ENCODE measurements around the gene PPP3CA. TPM values are rescaled to one million over a fixed set of nuclear protein-coding genes. Genes with fewer than 3 reads are reported as not detected.

The PPP3CA gene
- total RNA-seq, 1 donor from 2014 or later = 77.1 TPM

DNA sequence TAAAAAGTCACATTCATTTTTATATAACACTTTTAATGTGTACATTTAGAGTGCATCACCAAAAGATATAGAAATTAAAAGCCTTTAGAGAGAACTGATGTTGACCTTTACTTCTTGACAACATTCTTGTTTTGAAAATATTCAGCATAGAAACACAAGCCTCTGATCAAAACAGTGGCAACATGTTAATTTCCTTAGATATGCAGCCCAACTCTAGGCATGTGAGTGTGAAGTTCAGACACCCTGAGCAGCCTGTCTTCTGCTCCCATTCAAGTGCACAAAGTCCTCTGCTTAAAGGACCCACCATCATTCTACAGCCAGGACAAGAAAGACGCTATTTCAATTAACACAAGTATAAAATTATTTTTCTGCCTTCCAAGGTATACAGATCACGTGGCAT is 60.0 kb downstream of the PPP3CA start:
- DNase-seq = peak; percentile 30

DNA sequence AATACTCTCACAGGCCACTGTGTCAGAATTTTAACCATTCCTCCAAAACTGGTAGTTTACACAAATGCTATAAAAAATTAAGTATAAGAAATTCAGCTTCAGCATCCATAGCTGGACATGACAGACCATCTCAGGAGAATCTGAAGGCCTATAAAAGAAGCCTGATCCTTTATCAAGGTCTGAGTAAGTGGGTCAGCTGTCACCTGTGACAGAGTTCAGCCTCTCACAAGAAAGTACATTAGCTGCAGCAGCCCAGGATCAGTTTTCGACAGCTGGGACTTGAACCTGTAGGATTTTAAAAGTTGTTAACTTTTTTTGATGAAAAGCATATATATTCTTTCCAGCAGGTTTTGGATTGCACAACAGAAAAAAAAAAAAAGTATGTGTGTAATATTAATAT is 60.7 kb downstream of the PPP3CA start:
- no peak for DNase-seq

DNA sequence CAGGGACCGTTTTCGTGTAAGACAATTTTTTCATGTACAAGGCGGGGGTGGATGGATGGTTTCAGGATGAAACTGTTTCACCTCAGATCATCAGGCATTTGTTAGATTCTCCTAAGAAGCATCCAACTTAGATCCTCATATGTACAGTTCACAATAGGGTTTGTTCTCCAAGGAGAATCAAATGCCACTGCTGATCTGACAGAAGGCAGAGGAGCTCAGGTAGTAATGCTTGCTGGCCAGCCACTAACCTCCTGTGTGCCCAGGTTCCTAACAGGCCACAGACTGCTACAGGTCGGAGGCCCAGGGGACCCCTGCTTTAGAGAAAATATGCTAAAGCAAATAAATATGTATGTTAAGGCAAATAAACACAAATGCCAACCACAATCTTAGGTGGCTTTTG is 61.3 kb downstream of the PPP3CA start:
- DNase-seq = no peak

DNA sequence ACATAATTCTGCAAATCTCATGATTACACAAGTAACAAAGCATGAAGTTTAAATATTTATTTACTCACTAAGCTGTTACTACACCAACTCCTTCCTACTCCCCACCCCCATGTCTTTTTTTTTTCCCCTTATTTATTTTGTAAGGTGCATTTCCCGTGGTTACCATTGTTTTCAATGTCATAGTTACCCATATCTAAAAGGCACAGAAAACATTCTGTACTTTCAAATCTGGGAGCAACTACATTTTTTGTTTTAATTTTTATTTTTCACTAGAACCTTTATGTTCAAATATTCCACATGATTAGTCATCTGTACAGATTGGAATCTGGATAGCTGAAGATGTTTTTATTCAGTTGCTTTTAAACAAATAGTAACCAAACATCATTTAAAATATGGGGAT is 62.8 kb downstream of the PPP3CA start:
- DNase-seq = peak; percentile 71

DNA sequence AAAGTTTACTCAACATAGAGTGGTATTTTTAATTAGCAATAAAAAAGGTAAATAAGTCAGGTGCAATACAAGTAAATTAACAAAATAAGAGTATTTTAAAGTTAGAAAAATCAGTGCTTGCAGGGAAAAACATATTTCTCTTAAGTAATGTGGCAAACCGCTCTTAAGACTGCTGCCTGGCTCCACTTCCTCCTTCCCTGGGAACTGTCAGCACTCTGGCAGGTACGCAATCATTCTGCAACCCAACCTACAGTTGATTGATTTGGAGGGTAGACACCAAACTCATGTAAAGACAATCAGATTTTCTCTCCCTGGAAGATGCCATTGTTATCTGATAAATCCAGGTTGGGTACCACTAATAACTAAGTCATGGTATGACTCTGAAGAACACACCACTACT is 63.9 kb downstream of the PPP3CA start:
- no peak for DNase-seq

DNA sequence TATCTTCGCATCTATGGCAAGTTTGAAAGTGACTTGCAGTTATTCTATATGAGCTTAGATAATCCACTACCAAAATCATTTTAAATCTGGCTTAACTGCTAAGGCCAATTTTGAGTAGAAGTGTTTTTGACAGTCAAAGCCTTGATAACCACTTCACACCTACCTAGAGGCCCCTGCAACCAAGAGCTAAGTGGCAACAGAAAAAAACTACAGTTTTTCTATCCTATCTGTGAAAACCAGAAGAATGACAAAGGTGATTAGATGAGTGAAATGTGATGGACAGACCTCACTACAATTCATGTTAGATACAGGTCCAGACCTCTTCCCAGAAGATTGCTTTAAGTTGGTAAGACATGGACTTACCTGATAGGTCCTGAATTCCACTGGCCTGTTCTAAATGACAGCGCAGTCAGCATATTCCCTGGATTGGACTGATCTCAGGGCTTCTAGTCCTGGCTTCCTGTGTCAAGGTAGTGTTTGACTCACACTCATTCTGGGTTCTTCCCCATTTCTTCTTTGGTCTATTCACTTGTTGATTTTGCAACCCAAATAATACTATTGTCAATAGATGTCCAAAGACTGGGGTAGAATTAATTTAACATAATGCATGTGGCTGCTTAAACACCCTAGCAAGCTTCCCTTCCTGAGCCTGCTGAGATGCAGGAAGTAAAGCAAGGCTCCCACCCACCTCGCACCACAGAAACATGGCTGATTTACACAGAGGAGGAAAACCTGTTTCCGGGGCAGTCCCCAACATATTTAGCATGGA is 65.1 kb downstream of the PPP3CA start:
- no peak for DNase-seq

DNA sequence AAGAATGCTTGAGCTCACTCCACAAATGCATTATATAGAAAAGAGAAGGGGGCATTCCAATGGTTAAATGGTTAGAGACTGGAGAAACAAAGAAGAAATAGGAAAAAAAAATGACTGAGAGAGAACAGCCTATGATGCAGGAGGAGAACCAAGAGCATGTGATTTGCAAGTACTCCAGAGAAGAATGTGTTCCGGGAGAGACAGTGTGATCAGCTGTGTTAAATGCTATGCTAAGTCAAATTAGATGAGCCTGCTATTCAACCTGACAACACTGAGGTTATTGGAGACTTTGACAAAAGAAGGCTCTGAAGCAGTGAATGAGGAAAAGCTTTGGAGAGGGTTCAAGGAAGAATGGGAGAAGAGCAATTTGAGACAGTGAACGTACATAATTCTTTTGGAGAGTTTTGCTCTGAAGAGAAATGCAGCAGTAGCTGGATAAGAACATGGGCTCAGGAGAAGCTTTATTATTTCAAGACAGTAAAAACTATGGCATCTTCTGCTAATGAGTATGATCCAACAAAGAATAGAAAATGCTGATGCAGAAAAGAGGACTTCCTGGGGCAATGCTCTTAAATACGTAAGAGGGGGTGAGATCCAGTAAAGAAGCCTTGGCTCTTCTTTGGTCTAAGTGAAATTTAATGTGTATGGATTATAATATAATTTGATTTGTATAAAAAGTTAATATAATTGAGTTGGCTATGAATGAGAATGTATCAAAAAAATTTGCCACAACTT is 66.3 kb downstream of the PPP3CA start:
- DNase-seq = no peak

DNA sequence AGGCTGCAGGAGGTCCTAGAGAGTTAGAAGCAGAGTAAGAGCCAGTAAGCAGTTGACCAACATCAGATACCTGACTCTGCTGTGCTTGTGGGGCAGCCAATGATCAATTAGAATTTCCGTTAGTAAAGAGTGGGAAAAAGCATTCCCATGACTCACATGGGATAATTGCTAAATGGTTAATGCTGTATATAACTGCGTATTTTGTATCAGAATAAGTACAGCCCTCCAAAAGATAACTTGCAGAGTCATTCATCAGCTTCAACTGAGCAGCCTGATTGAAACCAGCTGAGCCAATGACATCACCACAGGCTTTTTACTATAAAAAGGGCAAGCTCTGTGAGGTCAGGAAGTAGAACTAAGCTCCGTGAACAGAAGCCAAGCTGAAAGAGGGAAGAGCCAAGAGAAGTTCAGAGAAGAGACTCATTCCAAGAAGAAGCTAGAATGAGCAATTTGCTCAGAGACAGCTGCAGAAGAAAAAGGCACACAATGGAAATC is 67.9 kb downstream of the PPP3CA start:
- peak; percentile 78 for DNase-seq

DNA sequence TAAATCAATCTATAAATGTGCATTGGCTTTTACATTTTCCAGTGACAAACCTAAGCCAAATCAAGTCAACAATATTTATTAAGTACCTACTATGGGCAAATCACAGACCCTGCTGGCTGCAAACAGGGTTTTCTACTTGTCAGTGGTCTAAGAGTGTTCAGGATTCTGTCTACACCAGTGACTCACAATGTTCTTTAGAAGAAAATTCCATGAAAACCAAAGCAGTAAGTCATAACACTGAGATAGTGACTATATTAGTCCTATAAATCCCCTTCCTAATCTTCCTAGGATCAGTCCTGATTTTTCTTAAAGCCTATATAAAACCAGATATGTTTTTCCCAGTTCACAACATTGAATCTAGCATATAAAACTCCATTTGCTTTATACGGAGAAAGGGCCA is 69.7 kb downstream of the PPP3CA start:
- no peak for DNase-seq

DNA sequence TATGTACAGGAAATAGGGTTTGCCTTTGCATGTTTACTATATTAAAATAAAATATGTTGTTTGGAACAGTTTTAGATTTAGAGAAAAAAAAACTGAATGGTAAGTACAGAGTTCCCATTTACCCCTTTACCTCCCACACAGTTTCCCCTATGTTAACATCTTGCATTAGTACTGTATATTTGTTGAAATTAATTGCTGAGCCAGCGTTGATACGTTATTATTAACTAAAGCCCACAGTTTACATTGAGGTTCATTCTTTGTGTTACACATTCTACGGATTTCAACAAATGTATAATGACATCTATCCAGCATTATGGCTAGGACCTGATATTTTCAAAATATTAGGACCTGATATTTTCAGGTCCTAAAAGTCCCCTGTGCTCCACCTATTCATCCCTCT is 70.7 kb downstream of the PPP3CA start:
- no peak for DNase-seq

DNA sequence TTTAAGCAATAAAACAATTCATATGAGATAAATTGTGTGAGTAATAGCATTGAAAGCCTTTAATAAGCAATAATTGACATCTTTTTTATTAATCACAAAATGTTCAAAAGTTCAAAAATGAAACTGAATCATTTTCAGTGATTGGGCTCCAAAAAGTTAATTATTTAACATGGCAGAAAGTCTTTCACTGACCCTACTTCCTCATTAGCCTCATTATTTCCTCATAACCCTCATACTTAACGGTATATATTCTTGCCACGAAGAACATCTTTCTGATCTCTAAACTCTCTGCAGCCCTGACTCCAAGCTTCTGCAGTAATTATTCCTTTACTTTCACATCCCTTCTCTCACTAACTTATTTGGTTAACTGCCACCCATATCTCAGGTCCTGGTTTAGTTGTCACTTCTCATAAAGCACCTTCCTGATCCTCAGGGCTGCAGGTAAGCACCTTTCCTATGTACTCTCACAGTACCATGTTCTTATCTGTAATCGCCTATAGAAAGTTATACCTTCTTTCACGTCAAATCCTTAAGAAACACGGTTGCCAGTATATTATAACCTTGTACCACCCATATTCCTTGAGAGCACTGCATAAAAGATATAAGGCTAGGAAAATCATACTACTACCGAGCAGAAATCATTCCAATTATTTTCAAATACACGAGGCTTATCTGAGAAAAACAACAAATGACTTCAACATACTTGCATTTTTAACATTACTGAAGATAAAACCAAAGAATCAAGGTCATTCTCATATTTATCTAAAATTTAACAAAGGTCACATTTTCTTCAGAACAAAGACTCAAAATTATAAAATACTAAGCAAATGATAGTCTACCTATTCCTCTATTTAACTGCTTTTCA is 72.2 kb downstream of the PPP3CA start:
- no peak for DNase-seq

DNA sequence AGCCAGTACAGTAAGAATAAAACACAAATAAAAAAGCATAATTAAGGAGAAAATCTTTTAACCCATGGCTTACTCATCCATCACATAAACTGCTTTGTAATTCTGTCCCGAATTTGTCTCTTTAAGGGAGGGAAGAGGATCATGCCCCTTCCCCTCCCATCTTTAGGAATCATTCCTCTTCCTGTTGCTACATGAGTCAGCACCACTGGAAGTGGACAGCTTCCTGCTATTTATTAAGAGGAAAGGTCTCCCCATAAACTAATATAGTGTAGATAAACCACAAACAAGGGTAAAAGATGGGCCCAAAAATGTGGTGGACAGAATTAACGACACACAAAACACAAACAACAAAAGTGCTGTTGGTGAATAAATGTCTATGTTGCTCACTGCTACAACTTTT is 75.8 kb downstream of the PPP3CA start:
- peak; percentile 69 for DNase-seq

DNA sequence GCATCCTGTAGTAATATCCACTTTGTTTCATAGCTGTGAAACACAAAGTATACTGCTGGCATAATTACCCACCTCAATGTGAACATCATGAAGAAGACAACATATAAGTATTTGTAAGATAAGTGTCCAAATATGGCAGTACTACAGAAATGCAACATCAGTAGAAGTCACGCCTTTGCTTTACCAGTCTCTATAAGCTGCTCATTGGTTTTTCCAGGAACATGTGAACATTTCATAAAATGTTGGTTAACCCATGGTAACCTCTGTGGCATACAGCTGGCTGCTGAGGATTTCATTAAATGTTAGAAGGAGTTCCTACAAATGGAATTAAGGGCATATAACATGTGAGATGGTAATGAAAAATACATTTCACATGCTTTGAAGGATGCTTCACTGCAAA is 77.6 kb downstream of the PPP3CA start:
- no peak for DNase-seq

DNA sequence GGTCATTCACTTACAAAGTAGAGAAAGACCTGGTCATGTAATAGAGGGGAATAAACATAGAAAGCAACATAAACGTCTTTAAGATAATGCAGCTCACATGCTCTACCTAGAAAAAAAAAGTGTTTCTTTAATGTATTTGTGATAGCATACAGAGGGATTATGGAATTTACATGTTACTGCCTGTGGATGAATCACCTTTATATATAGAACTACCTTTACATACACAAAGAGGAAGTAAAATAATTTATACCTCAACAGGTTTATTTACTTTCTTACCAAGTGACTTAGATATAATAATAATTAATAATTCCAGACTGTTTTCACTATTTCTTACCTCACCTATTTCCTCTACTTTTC is 81.5 kb downstream of the PPP3CA start:
- no peak for DNase-seq

DNA sequence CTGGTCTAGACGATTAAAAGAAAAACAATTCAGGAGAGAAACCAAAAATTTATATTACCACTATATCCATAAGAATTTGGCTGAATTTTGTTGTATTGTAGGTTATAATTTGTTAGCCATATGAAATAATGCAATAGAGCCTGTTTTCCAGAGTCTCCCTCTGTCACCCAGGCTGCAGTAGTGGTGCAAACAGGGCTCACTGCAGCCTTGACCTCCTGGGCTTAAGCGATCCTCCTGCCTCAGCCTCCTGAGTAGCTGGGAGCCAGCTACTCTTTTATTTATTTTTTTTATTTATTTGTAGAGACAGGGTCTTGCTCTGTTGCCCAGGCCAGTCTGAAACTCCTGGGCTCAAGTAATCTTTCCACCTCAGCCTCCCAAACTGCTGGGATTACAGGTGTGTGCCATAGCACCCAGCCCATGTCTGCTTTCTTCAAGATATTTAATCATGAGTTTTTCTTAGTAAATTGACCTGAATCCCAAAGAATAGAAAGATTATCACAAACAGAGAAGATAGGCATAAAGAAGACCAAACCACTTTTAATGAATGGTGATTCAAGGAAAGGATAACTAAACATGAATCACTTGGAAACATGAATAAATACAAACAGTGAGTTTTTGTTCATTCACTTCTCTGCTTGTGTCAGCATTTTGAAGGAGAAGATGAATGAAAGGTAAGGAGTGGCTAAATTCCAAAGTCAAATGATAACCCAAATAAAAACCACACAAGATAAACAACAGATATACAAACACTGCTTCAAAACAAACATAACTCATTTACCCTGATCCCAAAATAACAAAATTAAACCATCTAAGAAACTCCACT is 82.1 kb downstream of the PPP3CA start:
- DNase-seq = no peak

DNA sequence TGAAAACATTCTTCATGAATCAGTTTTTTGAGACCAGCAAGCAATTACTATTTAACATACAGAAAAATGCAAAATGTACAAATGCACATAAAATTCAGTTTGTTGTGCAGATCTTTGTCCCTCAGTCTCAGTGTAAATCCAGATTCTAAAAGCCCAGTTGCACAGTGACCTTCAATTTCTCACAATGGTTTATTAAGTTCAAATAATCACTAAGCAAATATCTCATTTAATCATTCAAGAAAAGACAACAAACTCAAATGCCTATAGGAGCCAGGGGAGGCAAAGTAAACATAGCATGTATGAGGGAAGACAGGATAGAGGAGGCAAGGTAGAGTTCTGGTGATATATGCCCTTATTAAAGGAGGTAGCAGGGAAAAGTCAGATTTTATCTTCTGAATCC is 82.8 kb downstream of the PPP3CA start:
- DNase-seq = no peak

DNA sequence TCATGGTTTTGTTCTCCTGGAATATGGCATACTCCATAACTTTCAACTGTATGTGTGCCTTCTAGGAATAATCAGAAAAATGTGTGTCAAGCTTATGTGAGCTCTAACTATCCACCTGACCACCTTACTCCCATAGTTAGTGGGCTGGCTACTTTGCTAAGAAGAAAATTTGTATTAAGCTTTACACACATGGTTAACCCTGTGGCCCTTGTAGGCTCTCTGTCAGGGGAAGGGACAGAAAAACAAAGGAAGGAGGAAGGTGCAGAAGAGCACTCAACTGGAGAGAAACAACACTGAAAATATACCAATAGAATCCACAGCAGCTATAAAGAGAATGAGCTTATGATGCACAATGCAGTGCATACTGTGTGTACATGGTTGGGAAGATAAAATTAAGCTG is 84.6 kb downstream of the PPP3CA start:
- no peak for DNase-seq

DNA sequence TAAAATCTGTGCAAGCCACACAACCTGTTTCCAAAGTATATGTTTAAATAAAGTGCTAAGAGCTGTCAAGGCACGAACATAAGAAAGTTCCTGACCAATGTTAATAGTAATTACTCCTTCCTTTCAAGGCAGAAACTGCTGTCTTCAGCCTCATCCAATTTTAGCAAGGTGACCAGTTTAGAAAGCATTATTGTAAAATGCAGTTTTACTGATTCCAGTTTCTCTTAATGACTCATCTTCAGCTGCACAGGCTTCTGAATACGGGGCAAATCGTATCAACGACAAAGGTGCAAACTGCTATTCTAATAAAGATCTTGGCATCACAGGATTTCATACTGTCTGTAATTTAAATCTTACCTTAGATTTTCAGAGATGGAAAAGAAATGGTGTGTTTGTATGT is 87.5 kb downstream of the PPP3CA start:
- peak; percentile 53 for DNase-seq

DNA sequence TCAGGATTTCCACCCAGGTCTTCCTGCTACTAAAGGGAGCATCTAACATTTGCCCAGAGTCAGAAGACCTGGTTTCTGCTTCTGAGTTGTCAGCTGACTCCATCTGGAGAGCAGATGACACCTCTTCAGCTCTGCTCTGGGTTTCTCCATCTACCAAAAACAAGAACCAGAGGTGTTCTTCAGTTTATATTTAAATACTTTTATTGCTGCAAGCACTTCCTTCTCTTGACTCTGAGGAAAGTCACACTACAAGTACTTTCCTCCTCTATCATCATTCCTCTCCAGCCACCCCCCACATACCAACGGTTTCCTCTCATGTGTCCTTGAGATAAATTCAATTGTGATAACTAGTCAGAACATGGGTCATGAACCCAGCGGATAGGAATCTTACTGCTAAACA is 88.4 kb downstream of the PPP3CA start:
- DNase-seq = peak; percentile 40

DNA sequence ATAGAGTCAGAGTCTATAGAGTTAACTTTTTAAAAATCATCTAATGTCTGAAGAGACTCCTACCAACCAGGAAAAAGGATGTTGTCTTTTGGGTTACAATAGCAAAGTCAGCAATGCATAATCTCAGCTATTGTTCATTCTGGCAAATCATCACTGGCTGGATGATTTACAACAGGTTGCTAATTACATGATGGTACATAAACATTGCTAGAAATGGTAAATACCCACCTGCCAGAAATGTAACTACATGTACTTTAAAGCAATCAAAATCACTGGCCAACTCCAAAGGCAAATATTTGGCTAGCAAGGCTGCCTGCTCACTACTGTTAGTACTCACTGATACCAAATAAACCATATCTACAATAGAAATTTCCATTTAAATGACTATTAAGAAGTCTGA is 91.1 kb downstream of the PPP3CA start:
- peak; percentile 83 for DNase-seq

DNA sequence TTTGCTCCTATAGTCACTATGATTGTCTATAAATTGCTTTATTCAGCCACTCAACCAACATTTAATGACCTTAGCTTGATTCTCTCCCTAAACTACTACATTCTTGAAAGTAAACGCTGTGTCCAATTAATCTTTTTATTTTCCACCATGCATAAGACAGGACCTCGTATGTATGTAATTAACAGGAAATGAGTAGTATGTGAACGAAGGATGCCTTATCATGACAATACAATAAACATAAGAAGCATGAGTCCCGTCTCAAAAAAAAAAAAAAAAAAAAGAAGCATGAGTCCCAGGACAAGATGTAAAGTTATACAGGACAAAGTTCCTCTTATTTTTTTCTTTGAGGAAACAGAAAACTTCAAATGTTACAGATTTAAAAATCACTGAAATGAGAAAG is 92.5 kb downstream of the PPP3CA start:
- peak; percentile 40 for DNase-seq

DNA sequence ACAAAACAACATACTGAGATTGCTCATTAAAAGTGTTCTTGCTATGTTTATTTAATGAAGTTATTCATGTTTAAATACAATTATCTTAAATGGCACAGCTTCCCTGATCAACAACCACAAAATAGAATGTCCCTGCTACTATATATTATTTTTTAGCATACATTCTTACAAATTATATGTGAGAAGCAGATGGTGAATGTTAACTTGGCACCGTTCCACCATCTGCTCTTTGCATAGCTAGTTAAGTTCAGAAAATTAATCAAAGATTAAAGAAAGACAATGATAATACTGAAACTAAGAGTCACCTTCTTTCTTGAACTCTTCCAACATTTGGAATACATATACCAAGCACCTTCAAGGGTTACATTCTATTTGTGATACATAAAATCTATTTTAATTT is 94.2 kb downstream of the PPP3CA start:
- peak; percentile 44 for DNase-seq
